ENCODE measurements around the gene SLC38A3.

GRCh38 chr3:50181985-50182384, 23.1 kb upstream of the SLC38A3 start:
- TF ChIP-seq CTCF (IDR thresholded peaks at IDR 0.05): no peak
- TF ChIP-seq POLR2A (IDR thresholded peaks at IDR 0.05): no peak
